ENCODE data around the gene MTG1.

Gene MTG1

GRCh38 chr10:133442967-133443924 is 49.3 kb downstream of the MTG1 start:
- in situ Hi-C loops (cut with MboI; ENCODE audit: low sequenced_read_pairs, unreplicated experiment) = no loop called here
- no peak for DNase-seq (ENCODE audit: low spot score)
- TF ChIP-seq, protein P1, sequence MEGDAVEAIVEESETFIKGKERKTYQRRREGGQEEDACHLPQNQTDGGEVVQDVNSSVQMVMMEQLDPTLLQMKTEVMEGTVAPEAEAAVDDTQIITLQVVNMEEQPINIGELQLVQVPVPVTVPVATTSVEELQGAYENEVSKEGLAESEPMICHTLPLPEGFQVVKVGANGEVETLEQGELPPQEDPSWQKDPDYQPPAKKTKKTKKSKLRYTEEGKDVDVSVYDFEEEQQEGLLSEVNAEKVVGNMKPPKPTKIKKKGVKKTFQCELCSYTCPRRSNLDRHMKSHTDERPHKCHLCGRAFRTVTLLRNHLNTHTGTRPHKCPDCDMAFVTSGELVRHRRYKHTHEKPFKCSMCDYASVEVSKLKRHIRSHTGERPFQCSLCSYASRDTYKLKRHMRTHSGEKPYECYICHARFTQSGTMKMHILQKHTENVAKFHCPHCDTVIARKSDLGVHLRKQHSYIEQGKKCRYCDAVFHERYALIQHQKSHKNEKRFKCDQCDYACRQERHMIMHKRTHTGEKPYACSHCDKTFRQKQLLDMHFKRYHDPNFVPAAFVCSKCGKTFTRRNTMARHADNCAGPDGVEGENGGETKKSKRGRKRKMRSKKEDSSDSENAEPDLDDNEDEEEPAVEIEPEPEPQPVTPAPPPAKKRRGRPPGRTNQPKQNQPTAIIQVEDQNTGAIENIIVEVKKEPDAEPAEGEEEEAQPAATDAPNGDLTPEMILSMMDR (IDR thresholded peaks at IDR 0.05; ENCODE audit: borderline replicate concordance, control extremely low read depth, extremely low read depth, insufficient read depth, missing control alignments) = no peak

DNA sequence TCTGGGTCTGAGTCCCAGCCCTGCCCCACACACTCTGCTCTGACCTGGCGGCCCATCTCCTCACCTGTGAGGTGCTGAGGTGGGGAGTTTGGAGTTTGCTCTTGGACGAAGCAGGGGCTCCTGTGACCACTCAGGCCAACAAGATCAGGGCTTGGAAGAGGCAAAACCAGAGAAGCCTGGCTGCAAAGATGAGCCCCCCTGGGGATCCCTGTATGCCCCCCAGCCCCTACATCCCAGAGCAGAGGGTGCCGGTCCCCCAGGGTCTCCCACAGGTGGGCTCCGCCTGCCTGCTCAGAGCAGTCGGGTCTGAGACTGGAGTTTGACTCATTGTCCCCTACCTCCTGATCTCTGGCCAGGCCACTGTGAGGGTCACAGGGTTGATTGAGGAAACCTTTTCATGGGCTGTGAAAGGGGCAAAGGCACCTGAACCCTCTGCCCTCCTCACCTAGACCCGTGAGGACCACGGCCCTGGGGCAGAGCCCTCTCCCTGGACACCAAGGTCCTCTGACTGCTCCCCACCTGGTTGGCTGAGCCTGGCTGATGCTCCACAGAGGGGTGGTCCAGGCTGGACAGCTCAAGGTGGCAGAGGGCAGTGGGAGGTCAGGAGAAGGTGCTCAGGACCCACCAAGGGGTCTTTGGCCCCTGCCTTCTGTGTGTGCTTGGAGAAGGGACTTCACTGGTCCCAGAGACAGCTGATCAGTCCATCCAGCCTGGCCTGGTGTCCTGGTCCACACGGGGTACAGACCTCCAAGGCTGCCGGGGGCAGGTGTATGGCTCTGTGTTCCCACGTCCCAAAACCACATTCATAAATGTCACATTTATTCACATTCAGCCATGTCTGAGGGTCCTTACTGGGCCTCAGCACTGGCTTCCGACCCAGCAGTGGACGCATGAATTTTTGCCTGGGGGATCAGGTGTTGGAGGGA is 50.6 kb downstream of the MTG1 start:
- TF ChIP-seq, protein P1 (IDR thresholded peaks at IDR 0.05; ENCODE audit: borderline replicate concordance, control extremely low read depth, extremely low read depth, insufficient read depth, missing control alignments) = no peak
- peak; percentile 26 for DNase-seq (ENCODE audit: low spot score)
- in situ Hi-C loops (cut with MboI; ENCODE audit: low sequenced_read_pairs, unreplicated experiment) = no loop called here

GRCh38 chr10:133445268-133445732 is 51.3 kb downstream of the MTG1 start:
- TF ChIP-seq, protein P1 (IDR thresholded peaks at IDR 0.05; ENCODE audit: borderline replicate concordance, control extremely low read depth, extremely low read depth, insufficient read depth, missing control alignments) = no peak

GRCh38 chr10:133445751-133446708 is 52.1 kb downstream of the MTG1 start:
- TF ChIP-seq, protein P1 (IDR thresholded peaks at IDR 0.05; ENCODE audit: borderline replicate concordance, control extremely low read depth, extremely low read depth, insufficient read depth, missing control alignments) = no peak
- DNase-seq (ENCODE audit: low spot score) = peak; percentile 21
- in situ Hi-C loops (cut with MboI; ENCODE audit: low sequenced_read_pairs, unreplicated experiment) = no loop called here

More at GRCh38 chr10:133445268-133445732, 51.3 kb downstream of the MTG1 start:
- peak; percentile 21 for DNase-seq (ENCODE audit: low spot score)
- in situ Hi-C loops (cut with MboI; ENCODE audit: low sequenced_read_pairs, unreplicated experiment) = no loop called here

DNA sequence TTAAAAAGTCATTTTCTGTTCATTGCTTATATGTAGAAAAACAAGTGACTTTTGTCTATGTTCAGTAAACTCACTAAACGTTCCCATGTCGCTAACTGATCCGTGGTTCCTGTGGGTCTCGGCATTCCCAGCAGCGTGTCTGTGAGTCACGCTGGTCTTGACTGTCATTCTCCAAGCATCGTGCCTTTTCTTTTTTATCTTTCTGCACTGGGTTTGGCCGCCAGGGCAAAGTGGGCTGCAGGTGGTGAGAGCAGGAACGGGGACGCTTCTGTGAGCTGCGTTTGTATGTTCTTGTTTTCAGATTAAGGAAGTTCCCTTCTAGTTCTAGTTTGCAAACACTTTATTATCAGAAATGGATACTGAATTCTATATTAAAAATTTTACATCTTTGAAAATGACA is 53.0 kb downstream of the MTG1 start:
- no peak for DNase-seq (ENCODE audit: low spot score)
- TF ChIP-seq, protein P1 (IDR thresholded peaks at IDR 0.05; ENCODE audit: borderline replicate concordance, control extremely low read depth, extremely low read depth, insufficient read depth, missing control alignments) = no peak
- in situ Hi-C loops (cut with MboI; ENCODE audit: low sequenced_read_pairs, unreplicated experiment) = no loop called here
